ENCODE data around the gene SMIM44. TPM values are rescaled to one million over a fixed set of nuclear protein-coding genes. Genes with fewer than 3 reads are reported as not detected.

The SMIM44 gene
- total RNA-seq, 1 donor from 2014 or later, result not detected

GRCh38 chr19:3471954-3472655, 11.1 kb downstream of the SMIM44 start:
- FAIRE-seq, result no peak

DNA sequence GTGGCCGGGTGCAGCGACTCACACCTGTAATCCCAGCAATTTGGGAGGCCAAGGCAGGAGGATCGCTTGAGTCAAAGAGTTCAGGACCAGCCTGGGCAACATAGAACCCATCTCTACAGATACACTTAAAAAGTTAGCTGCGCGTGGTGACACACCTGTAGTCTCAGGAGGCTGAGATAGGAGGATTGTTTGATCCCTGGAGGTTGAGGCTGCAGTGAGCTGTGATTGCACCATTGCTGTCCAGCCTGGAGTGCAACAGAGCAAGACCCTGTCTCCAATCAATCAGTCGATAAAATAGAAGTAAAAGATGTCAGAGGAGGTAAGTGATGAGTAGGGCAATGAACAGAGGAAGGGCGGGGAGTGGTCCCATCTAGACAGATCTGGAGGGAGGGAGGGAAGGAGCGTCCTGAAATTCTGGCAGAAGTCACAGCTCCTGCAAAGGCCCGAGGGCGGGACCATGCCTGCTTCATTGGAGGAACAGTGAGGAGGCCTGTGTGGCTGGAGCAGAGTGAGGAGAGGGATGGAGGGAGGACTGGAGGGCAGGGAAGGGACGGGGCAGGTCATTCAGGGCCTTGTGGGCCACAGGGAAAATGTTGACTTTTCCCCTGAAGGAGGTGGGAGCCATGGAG, 12.6 kb downstream of the SMIM44 start:
- DNase-seq (ENCODE audit: low read depth) (no peak), FAIRE-seq (no peak)
- no peak overlapping the region for H3K4me3 ChIP-seq (ENCODE audit: low read depth, low read length)
- TF ChIP-seq, protein P1, sequence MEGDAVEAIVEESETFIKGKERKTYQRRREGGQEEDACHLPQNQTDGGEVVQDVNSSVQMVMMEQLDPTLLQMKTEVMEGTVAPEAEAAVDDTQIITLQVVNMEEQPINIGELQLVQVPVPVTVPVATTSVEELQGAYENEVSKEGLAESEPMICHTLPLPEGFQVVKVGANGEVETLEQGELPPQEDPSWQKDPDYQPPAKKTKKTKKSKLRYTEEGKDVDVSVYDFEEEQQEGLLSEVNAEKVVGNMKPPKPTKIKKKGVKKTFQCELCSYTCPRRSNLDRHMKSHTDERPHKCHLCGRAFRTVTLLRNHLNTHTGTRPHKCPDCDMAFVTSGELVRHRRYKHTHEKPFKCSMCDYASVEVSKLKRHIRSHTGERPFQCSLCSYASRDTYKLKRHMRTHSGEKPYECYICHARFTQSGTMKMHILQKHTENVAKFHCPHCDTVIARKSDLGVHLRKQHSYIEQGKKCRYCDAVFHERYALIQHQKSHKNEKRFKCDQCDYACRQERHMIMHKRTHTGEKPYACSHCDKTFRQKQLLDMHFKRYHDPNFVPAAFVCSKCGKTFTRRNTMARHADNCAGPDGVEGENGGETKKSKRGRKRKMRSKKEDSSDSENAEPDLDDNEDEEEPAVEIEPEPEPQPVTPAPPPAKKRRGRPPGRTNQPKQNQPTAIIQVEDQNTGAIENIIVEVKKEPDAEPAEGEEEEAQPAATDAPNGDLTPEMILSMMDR (IDR thresholded peaks at IDR 0.05; ENCODE audit: insufficient read depth, low read length, severe bottlenecking), result no peak
- peaks cover 4% of the 10 kb centered on the region for H3K27me3 ChIP-seq (ENCODE audit: control insufficient read depth, insufficient read depth, low read length)
- no peaks in the 10 kb centered on the region for H3K36me3 ChIP-seq (ENCODE audit: control insufficient read depth, insufficient read depth, low read length)

More at GRCh38 chr19:3471954-3472655, 11.1 kb downstream of the SMIM44 start:
- no peak for DNase-seq (ENCODE audit: low read depth)
- Histone ChIP-seq H3K27me3 (ENCODE audit: control insufficient read depth, insufficient read depth, low read length) (peaks cover 4% of the 10 kb centered on the region), H3K36me3 (ENCODE audit: control insufficient read depth, insufficient read depth, low read length) (no peaks in the 10 kb centered on the region), H3K4me3 (ENCODE audit: low read depth, low read length) (no peak overlapping the region)
- TF ChIP-seq, protein P1 (IDR thresholded peaks at IDR 0.05; ENCODE audit: insufficient read depth, low read length, severe bottlenecking), result peak; percentile 88

DNA sequence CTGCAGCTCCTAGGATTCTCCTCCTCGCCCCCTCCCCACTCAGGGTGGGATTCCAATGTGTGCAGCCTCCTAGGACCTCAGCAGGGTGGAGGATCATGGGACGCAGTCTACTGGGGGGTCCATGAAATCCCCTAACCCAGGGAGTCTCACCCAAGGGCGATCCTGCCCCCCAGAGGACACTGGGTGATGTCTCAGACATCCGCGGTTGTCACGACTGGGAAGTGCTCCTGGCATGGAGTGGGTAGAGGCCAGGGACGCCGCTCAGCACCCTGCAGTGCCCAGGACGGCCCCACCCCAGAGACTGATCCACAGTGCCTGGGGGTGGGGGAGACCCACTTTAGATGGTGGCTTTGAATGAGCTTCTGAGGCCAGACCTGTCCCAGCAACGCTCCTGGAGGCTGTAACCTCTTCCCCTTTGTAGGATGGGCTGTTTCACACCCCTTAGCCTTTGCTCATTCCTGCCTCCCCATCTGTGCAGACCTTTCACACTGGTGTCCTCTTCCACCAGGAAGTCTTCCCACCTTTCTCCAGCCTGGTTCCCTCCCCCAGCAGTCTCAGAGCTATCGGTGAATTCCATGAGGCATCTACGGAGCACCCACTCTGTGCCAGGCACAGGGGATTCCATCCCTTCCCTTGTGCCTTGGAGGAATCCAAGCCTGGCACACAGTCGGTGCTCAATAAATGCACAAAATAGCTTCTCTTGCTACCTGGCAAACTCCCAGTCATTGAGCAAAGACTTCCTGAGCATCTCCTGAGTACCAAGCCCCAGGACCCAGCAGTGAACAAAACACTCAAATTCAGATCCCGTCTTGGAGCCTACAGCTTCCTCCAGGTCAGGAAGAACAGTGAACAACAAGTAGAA, 13.4 kb downstream of the SMIM44 start:
- peaks cover 2% of the 10 kb centered on the region for H3K27me3 ChIP-seq (ENCODE audit: control insufficient read depth, insufficient read depth, low read length)
- no peak for FAIRE-seq

DNA sequence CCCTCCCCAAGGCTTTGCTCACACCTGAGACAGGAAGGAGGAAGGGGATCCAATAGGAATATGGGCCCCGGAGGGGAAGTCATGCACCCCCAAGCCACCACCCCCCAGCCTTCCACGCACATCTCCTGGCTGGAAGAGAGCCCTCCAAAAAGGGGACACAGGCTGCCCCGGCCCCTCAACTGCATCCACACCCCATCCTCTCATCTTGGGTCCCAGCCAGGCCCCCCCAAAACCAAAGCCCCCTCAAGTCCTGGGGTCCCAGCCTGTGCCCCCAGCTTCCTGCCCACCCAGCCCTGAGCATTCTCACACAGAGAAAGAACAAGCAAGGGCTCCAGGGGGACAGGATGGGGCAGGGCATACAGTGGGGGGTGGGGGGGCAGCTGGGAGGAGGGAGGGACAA, 15.0 kb downstream of the SMIM44 start:
- no peaks in the 10 kb centered on the region for H3K27me3 ChIP-seq (ENCODE audit: control insufficient read depth, insufficient read depth, low read length)
- DNase-seq (ENCODE audit: low read depth), result no peak
- no peak overlapping the region for H3K4me3 ChIP-seq (ENCODE audit: low read depth, low read length)
- FAIRE-seq, result no peak
- H3K36me3 ChIP-seq (ENCODE audit: control insufficient read depth, insufficient read depth, low read length), result peaks cover 1% of the 10 kb centered on the region
- TF ChIP-seq, protein P1 (IDR thresholded peaks at IDR 0.05; ENCODE audit: insufficient read depth, low read length, severe bottlenecking), result no peak

More for the DNA sequence above, 13.4 kb downstream of the SMIM44 start:
- no peaks in the 10 kb centered on the region for H3K36me3 ChIP-seq (ENCODE audit: control insufficient read depth, insufficient read depth, low read length)
- TF ChIP-seq, protein P1 (IDR thresholded peaks at IDR 0.05; ENCODE audit: insufficient read depth, low read length, severe bottlenecking), result no peak
- no peak overlapping the region for H3K4me3 ChIP-seq (ENCODE audit: low read depth, low read length)
- DNase-seq (ENCODE audit: low read depth), result no peak

DNA sequence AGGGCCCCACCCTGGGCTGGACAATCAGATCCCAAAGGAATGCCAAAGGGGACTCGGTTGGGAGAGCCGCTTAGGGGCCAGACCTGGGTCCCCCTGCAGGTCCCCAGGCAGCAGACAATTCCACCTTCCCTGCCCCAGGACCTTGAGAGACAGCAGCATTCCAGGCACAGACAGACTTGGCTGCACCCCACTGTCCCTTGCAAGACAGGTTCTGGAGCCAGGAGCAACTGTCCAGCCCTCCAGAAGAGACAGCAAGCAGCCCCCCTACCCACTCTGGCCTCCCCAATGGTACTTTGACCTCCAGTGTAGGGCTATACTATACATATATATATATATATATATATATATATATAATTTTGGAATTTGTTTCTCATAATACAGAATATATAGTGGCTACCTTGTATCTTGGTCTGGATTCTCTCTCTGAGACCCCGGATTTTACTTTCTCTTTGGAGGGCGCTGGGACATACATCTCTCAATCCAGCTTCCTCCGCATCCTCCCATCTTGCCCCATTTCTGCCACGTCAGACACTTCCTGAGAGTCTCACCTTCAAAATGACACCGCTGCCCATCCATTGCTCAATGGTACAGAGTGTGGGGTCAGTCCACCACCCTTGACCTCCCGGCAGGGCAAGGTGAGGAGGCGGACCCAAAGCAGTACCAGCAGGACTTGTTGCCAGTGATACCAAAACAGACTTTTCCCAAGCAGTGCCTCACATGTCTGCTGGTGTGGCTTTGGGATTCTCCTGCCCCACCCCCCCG, 15.6 kb downstream of the SMIM44 start:
- FAIRE-seq, result no peak

More for the DNA sequence above, 15.6 kb downstream of the SMIM44 start:
- H3K27me3 ChIP-seq (ENCODE audit: control insufficient read depth, insufficient read depth, low read length), result no peaks in the 10 kb centered on the region
- H3K4me3 ChIP-seq (ENCODE audit: low read depth, low read length), result no peak overlapping the region
- TF ChIP-seq, protein P1 (IDR thresholded peaks at IDR 0.05; ENCODE audit: insufficient read depth, low read length, severe bottlenecking), result no peak
- H3K36me3 ChIP-seq (ENCODE audit: control insufficient read depth, insufficient read depth, low read length), result peaks cover 2% of the 10 kb centered on the region
- no peak for DNase-seq (ENCODE audit: low read depth)

All from bronchial epithelial cell (primary cell).